Stomach (tissue), 4 donors: ENCODE measurements around the gene M1AP.
"Not testable (repeated sequence)": the region's sequence is repeated elsewhere in the genome, so short reads cannot be mapped to it uniquely, and the experiment has no call there.

Experiments used
- CTCF ChIP-seq, 7 experiments: fragments of 450-650 bp in 4 of 7; fragments of 200-600 bp in 3 of 7; sonication (generic) in 3 of 7; IDR thresholded peaks; one replicate each; pipeline ENCODE4 v1.5.1; 2016 to 2019; ENCODE audit warnings: antibody characterized with exemption in 7 of 7, control low read depth in 2 of 7, mild to moderate bottlenecking in 1 of 7
- POLR2AphosphoS5 ChIP-seq, 3 donors: sonication (generic); formaldehyde crosslinking; IDR thresholded peaks; one replicate each; pipeline ENCODE4 v1.6.1; 2016; ENCODE audit warnings: antibody characterized with exemption in 3 of 3

DNA sequence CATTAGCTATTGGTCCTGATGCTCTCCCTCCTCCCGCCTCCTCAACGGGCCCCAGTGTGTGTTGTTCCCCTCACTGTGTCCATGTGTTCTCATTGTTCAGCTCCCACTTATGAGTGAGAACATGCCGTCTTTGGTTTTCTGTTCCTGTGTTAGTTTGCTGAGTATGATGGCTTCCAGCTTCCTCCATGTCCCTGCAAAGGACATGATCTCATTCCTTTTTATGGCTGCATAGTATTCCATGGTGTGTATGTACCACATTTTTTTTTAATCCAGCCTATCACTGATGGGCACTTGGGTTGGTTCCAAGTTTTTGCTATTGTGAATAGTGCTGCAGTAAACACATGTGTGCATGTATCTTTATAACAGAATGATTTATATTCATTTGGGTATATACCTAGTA, 17.7 kb downstream of the M1AP start:
- TF ChIP-seq CTCF, POLR2AphosphoS5 (IDR thresholded peaks at IDR 0.05): not testable (repeated sequence)
